ENCODE data around the gene FJX1.
A peak's percentile ranks its signal among the peaks of the same experiment; 100 is the strongest.
"Not testable (repeated sequence)": the region's sequence is repeated elsewhere in the genome, so short reads cannot be mapped to it uniquely, and the experiment has no call there.

The FJX1 gene

DNA sequence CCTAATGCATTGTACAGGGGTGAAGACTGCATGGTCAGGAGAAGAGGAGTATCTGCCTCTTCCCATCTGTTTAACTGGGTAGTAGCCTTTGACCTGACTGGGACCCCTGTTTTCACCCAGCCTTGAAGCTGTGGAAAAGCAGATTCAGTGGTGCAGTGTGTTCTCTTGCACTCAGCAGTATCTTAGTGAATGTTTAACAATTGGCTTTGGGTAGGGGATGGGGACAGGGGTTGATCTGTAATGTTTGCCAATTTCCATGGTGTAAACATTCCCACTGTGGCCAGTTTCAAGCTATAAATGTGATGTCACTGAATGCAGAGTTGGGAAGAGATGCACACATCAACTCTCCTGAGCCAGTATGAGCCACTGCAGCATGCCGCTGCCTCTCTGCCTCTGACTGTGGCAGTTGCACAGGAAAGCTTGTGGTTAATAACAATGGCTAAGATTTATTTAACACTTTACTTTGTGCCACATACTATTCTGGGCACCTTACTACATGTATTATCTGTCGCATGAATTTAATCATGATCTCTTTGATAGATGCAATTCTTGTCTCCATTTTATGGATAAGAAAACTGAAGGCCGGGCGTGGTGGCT, 15.7 kb downstream of the FJX1 start:
- no peak for DNase-seq

DNA sequence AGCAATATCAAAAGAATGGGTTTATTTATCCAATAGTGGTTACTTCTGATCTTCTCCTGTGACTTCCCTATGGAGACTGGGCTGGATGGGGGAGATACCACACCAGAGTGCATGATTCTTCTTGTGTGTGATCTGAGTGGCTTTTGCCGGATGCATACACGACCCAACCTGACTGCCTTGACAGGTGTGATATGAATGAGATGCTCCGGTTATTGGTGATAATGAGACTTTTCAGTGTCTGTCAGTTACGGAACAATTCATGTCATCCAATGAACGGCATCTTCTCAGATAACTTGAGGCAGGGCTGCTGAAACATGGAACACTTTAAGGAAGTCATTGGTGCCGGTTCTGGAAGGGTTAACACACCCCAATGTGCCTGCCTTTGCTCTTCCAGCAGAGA, 17.7 kb downstream of the FJX1 start:
- no peak for DNase-seq

DNA sequence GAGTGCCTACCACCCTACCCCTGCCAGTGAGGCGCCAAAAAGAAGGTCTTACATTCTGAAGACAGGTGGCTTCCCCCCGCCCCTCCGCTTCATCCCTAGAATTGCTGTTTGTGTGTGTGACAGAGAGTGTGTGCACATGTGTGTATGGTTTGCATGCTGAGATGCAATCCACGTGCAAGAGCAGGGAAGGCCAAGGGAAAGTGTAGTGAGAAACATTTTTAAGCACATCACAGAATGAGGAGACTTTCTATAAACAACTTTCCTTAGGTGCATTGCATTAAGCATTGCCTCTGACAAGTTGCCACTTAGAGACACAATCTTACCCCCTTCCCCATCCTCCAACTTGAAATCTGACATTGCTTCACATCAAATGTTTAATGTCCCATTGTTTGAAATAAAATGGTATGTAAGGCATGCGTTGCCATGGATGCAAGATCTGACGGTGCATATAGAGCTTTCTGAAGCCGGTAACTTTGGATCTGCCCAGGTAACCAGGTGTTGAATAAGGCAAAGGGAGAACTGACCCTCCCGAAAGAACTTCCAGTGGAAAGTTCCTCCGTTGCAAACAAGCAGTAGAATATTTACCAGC, 21.4 kb downstream of the FJX1 start:
- no peak for DNase-seq

DNA sequence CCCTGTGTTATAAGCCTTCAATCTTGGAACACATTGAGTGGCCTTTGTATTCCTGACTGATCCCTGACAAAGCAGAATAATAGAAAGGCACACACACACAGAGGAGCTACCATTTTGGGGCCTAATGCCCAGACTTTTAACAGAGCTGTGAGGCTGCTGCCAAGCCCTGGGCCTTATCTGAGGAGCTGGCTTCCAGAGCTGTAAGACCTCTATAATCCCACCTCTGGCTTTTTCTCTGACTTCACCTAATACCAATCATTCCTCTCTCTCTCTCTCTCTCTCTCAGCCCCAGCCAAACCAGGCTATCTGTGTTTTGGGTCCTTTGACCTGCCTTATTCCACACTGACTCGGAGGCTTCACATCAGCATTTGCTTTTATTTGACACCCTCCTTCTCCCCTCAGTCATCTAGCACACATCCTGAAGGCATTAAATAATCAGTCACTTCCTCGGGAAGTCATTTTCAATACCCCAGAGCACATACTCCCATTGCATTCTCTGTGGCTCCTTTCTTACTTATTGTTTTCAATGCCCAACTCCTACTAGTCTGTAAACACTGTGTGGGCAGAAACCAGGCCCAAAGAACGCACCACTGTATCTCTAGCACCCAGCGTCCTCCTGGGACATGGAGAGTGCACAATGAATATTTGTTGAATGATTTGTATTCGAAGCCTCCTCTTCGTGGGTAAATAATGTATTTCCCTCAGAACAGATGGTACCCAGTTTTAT, 23.1 kb downstream of the FJX1 start:
- no peak for DNase-seq

DNA sequence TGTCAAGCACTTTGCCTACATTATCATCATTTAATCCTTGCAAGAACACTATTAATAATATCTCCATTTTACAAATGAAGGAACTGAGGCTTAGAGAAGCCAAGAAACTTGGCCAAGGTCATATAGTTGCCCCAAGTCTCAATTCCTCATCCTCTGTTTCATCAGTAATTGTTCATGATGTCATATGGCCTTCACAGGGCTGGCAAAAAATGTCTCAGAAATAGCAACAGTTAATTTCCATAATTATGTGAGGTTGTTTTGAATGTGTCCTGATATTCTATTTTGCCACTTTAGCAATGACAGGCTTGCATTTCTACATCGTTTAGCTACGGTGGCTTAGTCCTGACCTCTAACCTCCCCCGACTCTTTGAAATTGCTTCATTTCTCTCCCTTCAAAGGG, 23.7 kb downstream of the FJX1 start:
- no peak for DNase-seq

DNA sequence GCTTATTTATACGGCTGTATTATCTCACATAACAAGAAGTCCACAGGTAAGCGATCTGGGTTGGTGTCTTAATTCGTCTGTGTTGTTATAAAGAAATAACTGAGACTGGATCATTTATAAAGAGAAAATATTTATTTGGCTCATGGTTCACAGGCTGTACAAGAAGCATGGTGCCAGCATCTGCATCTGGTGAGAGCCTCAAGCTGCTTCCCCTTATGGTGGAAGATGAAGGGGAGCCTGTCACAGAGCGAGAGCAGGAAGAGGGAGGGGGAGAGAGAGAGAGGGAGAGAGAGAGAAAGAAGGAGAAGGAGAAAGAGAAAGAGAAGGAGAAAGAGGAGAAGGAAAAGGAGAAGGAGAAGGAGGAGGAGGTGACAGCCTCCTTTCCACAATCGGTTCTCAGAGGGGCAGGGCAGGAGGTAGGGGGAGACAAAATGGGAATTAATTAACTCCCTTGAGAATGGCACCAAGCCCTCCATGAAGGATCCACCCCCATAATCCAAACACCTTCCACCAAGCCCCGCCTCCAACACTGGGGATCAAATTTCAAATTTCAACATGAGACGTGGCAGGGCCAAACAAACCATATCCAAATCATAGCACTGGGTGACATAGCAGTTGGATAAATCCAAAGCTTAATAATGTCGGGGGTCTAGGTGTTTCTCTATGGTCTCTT, 29.3 kb downstream of the FJX1 start:
- DNase-seq = no peak

DNA sequence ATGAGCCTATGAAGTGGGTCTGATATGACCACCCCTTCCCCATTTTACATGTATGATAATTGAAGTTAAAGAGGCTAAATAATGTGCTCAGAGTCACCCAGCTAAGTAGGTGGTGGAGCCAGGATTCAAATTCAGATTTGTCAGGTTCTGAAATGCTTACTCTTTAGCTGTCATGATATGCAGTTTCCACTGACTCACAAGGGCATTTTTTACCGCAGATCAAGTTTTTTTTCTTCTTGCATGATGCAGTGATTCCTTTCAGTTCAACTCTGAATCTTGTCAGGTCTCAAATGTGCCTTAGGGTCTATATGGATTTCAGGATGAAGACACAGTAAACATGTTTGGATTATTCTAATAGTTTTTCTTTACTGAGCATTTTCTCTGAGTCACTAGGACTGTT, 31.7 kb downstream of the FJX1 start:
- DNase-seq = no peak

DNA sequence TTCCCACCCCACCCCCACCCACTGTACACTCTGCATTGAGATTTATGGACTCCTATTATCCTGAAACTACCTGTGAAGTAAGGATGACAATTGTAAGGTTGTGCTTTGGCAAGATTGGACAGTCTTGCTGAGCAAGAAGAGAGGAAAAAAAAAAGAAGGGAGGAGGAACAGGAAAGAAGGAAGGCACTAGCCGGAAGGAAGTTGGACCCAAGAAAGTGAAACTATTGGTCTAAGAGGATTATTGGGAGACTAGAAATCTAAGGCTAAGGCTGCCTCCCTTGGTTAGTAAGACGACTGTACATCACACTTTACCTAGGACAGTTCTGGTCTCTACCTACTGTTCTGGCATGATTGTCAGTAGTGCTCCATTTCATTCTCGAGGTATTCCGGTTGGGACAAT, 32.2 kb downstream of the FJX1 start:
- DNase-seq = no peak

DNA sequence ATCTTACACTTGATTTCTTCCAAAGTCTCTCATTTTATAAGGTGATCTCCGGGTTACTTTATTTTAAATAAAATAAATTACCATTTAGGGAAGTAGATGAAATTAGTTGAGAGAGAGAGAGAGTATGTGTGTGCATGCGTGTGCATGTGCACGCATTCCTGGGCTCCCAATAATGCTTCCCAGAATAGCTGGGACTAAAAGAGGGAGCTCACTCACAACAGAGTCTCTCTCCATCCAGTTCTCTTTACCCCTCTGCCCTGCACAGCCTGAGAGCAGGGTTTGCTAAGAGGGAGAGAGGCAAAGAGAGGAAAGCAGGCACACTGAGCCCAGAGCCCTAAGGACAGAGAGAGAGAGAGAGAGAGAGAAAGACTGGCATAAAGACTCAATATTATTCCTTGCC, 33.0 kb downstream of the FJX1 start:
- DNase-seq = no peak

DNA sequence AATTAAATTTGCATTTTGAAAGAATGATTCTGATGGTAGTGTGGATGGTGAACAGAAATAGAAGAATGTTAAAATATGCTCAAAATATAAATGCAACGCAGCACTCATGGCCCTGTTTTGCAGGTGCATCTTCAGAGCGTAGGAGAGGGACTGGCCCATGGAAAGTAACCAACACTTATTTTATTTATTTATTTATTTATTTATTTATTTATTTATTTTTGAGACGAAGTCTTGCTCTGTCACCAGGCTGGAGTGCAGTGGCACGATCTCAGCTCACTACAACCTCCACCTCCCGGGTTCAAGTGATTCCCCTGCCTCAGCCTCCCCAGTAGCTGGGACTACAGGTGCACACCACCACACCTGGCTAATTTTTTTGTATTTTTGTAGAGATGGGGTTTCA, 34.5 kb downstream of the FJX1 start:
- DNase-seq = not testable (repeated sequence)

DNA sequence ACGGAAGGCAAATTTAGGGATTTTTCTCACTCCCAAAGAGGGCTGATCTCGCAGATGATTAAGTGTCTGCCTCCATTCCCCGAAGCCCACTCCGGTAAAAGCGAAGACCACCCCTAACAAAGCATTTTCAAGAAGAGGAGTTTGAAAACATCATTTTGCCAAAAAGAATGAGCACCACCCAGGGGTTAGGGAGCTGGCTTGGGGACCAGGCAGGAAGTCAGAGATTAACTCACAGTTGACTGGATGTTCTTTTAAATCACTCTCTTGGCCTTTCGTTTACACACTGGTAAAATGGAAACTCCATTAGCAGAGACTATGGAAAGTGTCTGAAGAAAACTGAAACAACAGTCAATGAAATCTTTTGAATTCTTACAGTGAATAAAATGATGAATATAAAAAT, 36.5 kb downstream of the FJX1 start:
- DNase-seq = no peak

DNA sequence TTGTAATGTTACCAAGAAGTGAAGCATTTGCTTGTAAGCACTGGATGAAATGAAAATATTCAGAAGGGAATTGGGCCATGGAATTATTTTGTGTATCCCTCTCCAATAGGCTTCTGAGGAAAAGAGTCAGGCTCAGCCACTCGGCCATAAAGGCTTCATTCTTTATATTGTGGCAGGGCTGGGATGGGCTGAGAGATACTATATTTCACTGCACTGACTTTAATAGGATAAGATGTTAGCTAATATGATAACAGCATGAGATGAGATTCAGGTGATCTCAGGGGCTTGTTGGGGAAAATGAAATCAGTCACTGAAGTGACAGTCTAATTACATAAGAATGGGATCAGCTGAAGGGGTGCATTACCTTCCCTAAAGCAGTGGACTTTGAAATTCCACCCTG, 37.0 kb downstream of the FJX1 start:
- no peak for DNase-seq

DNA sequence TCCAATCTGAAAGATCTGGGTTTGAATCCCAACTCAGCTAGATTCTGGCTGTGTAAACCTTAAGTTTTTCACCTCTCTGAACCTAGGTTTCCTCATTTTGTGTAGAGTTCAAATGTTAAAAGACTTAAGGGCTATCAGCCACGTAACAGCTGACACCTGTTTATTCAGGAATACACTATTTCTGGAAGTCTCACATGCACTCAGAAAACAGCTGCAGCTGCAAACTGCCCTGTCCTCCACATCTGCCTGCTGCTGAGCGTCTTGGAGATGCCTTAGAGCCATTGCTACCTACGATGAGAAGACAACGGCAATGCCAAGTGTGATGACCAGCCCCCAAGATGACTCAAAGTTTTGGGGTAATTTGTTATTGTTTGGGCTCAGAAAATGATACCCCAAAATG, 37.6 kb downstream of the FJX1 start:
- DNase-seq = no peak

DNA sequence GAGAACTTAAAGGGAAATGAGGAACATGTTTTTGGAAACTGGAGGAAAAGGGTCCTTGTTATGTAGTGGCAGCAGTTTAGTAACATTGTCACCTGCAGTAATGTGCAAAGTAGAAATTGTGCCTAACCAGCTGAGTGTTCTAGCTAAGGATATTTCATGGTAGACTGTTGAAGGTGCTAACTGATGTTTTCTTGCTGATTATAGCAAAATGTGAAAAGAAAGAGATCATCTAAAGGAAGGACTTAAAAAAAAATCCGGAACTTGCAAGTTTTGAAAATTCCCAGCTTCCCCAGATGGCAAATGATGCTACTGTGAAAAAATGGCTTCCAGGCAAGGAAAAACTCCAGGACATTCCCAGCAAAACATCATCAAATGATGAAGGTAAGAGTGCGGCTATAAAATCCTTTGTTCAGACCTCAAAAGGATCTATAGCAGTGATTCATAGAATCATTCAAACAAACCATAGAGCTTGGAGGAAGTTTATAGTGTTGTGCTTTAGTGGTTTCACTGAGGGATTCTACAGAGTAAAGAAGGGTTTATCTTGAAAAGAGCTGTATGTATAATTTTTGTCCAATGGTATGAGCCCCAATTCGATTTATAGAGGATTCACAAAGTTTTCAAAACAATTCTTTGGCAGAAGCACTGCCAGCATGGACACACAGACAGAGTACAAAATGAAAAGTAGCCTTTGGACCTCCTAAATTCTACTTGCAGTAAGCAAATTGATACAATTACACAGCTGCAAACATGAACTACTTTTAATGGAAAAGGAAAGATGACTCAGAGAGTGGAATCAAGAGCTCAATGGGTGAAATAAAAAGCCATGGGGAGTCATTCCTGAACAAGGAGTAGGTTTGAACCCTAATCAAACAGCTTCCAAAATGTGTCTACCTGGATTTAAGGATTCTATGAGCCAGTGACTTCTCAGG, 40.0 kb downstream of the FJX1 start:
- DNase-seq = no peak

DNA sequence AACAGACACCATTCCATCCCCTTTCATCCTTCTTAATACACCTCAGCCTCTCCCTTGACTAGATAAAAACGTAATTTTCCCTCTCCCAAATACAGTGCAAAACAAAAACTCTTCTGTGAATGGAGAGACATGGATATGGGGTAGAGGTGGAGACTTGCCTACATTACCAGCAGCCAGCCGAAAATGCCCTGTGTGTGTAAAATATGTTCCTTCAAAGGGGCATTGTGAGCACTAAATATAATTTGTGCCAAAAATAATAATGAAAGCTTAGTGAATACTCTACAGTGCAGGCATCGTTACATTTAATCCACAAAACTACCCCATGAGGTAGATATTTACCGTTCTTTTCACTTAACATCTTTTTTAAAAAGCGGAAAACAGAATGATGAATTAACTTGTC, 43.3 kb downstream of the FJX1 start:
- DNase-seq = no peak

DNA sequence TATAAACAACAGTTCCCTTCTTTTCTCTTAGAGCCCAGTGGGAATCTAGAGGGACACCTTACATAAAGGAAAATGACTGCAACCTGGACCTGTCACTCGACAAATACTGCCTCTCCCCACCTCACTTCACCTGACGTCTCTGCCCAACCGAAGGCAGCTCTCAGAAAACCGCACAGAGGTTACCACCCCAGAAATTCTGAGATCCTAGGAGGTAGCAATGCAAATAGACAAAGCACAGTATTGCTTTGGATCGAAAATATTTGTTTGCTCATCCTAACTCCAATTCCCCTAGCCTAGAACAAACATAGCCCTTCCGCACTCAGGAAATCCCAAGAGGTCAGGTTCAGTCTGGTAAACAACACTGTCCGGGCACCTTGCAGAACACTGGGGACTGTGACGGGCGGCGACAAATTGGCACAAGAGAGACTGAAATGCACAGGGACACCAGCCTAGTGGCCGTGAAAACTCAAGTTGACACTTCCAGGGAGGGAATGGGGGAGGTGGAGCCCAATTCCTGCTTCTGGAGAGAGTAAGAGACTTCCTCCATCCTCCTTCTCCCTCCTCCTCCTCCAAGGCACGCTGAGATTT, 43.9 kb downstream of the FJX1 start:
- no peak for DNase-seq

DNA sequence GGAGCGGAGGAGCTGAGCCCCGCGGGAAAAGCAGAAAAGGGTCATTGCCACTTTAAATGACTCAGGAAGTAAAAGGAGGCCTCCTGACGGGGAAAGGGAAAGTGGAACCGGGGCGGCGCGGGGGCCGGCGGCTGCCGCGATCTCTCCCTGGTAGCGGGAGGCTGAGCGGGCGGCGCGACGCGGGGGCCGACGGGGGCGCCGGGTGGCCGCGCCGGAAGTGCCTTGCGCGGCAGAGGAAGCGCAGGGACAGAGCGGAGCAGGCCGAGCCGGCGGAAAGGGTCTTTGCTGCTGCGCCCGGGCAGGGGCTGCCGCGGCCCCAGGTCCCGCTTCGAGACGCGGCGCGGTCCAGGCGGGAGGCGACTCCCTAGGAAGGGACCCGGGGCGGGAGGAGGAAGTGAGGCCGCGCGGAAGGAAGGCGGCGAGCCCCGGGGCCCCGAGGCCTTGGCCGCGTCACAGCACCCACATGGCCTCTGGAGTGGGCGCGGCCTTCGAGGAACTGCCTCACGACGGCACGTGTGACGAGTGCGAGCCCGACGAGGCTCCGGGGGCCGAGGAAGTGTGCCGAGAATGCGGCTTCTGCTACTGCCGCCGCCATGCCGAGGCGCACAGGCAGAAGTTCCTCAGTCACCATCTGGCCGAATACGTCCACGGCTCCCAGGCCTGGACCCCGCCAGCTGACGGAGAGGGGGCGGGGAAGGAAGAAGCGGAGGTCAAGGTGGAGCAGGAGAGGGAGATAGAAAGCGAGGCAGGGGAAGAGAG, 44.6 kb downstream of the FJX1 start, which contains the start of gene TRIM44:
Gene TRIM44, plus strand, starts transcription at position 127 of the 759 bp plus-strand sequence. Its CDS starts 337 bp downstream, at position 464.
- peak; percentile 68 for DNase-seq

DNA sequence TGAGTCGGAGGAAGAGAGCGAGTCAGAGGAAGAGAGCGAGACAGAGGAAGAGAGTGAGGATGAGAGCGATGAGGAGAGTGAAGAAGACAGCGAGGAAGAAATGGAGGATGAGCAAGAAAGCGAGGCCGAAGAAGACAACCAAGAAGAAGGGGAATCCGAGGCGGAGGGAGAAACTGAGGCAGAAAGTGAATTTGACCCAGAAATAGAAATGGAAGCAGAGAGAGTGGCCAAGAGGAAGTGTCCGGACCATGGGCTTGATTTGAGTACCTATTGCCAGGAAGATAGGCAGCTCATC, 45.1 kb downstream of the FJX1 start:
- no peak for DNase-seq

DNA sequence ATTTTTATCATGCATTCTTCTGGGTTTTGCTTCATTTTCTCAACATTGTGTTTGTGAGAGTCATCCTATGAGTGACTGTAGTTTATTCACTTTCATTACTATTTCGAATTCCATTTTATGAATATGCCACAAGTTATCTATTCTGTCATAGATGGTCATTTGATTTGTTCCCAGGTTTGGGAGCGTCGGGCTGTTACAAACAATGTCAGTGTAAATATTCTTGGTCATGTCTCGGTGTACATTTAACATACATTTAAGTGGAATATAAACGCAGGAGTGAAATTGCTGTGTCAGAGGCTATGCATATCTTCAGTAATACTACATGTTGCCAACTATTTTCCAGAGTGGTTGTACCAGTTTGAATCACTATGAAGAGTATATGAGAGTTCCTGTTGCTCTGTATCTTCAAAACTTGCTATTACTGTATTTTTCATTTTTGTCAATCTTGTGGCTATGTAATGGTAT, 46.7 kb downstream of the FJX1 start:
- DNase-seq = peak; percentile 6

DNA sequence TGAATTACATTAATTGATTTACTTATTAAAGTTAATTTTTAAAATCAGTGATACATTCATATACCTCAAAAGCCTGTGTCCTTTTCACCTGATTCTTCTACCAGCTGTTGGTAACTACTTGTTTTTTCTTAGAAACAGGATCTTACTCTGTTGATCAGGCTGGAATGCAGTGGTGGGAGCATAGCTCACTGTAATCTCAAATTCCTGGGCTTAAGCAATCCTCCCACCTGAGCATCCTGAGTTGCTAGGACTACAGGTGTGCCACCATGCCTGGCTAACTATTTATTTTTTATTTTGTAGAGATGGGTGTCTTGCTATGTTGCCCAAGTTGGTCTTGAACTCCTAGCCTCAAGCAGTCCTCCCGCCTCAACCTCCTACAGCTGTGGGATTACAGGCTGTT, 49.0 kb downstream of the FJX1 start:
- DNase-seq = no peak

DNA sequence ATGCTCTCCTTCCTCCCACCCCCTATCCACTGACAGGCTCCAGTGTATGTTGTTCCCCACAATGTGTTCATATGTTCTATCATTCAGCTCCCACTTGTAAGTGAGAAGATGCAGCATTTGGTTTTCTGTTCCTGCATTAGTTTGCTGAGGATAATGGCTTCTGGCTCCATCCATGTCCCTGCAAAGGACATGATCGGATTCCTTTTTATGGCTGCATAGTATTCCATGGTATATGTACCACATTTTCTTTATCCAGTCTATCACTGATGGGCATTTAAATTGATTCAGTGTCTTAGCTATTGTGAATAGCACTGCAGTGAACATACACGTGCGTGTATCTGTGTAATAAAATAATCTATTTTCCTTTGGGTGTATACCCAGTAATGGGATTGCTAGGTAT, 50.1 kb downstream of the FJX1 start:
- not testable (repeated sequence) for DNase-seq

Data from hematopoietic multipotent progenitor cell treated with erythropoietin and hydrocortisone succinate and interleukin-3 and kit ligand, for 8 days (in vitro differentiated cells).